Measurements from ENCODE around the gene ERN1.

DNA sequence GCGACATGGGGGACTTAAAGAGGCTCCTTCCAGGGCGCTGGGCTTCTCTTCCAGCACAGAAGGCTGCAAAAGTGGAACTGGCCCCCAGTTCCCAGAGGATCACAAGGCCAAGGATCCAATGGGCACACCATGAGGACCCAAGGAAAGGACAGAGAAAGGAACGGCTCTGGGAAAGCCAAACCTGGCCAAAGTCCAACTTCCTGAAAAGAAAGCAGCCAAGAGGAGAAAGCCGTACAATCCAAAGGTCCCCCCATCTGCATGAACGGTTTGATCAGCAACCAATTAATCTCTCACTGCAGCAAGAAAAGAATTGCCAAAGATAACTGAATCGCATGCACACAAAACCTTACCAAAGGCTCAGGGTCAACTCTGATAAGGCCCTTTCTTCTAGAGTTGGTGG is 89.7 kb downstream of the ERN1 start:
- TF ChIP-seq, protein P1, sequence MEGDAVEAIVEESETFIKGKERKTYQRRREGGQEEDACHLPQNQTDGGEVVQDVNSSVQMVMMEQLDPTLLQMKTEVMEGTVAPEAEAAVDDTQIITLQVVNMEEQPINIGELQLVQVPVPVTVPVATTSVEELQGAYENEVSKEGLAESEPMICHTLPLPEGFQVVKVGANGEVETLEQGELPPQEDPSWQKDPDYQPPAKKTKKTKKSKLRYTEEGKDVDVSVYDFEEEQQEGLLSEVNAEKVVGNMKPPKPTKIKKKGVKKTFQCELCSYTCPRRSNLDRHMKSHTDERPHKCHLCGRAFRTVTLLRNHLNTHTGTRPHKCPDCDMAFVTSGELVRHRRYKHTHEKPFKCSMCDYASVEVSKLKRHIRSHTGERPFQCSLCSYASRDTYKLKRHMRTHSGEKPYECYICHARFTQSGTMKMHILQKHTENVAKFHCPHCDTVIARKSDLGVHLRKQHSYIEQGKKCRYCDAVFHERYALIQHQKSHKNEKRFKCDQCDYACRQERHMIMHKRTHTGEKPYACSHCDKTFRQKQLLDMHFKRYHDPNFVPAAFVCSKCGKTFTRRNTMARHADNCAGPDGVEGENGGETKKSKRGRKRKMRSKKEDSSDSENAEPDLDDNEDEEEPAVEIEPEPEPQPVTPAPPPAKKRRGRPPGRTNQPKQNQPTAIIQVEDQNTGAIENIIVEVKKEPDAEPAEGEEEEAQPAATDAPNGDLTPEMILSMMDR (IDR thresholded peaks at IDR 0.05): no peak
- TF ChIP-seq POLR2AphosphoS5 (IDR thresholded peaks at IDR 0.05) (no peak), EP300 (IDR thresholded peaks at IDR 0.05) (no peak), POLR2A (IDR thresholded peaks at IDR 0.05) (no peak)
